Measurements from ENCODE around the gene STK39.

STK39 gene

GRCh38 chr2:167924556-167924955 lies 322.8 kb downstream of the STK39 start:
- no peaks in the 10 kb centered on the region for H4K20me1 ChIP-seq (ENCODE audit: insufficient read depth, low read length)
- no peak overlapping the region for H3K4me2 ChIP-seq (ENCODE audit: insufficient read depth, low read length)
- no peak for ATAC-seq (ENCODE audit: insufficient read depth, low read depth)
- H3K27ac ChIP-seq (ENCODE audit: low read length), result no peak overlapping the region
- no peaks in the 10 kb centered on the region for H3K4me1 ChIP-seq (ENCODE audit: insufficient read depth, low read length)
- no peaks in the 10 kb centered on the region for H3K79me2 ChIP-seq (ENCODE audit: insufficient read depth, low read length)
- H3K9ac ChIP-seq (ENCODE audit: low read depth, low read length), result no peak overlapping the region
- H3K9me3 ChIP-seq (ENCODE audit: insufficient read depth, low read length, severe bottlenecking), result no peaks in the 10 kb centered on the region
- H2AFZ ChIP-seq (ENCODE audit: low read depth, low read length), result no peak overlapping the region
- H3K4me3 ChIP-seq (ENCODE audit: low read depth in 1 of 2, low read length in 2 of 2), result no peak overlapping the region
- H3K36me3 ChIP-seq (ENCODE audit: insufficient read depth, low read length), result no peaks in the 10 kb centered on the region
- peaks cover 3% of the 10 kb centered on the region for H3K27me3 ChIP-seq (ENCODE audit: insufficient read depth, low read length, poor library complexity)
- no peak for DNase-seq
- no peak for TF ChIP-seq EZH2 (IDR thresholded peaks at IDR 0.05; ENCODE audit: borderline replicate concordance, low read depth, low read length, severe bottlenecking)
- TF ChIP-seq CTCF (IDR thresholded peaks at IDR 0.05; ENCODE audit: borderline replicate concordance, extremely low read depth, low read length, poor library complexity, severe bottlenecking), result no peak

GRCh38 chr2:167916756-167917155 lies 330.6 kb downstream of the STK39 start:
- H3K79me2 ChIP-seq (ENCODE audit: insufficient read depth, low read length), result no peaks in the 10 kb centered on the region
- no peak overlapping the region for H3K4me2 ChIP-seq (ENCODE audit: insufficient read depth, low read length)
- no peaks in the 10 kb centered on the region for H3K9me3 ChIP-seq (ENCODE audit: insufficient read depth, low read length, severe bottlenecking)
- DNase-seq (no peak), ATAC-seq (ENCODE audit: insufficient read depth, low read depth) (no peak)
- no peak overlapping the region for H3K27ac ChIP-seq (ENCODE audit: low read length)
- no peaks in the 10 kb centered on the region for H3K27me3 ChIP-seq (ENCODE audit: insufficient read depth, low read length, poor library complexity)
- H3K9ac ChIP-seq (ENCODE audit: low read depth, low read length), result no peak overlapping the region
- H3K4me1 ChIP-seq (ENCODE audit: insufficient read depth, low read length), result no peaks in the 10 kb centered on the region
- H3K4me3 ChIP-seq (ENCODE audit: low read depth in 1 of 2, low read length in 2 of 2), result no peak overlapping the region
- H4K20me1 ChIP-seq (ENCODE audit: insufficient read depth, low read length), result no peaks in the 10 kb centered on the region
- TF ChIP-seq CTCF (IDR thresholded peaks at IDR 0.05; ENCODE audit: borderline replicate concordance, extremely low read depth, low read length, poor library complexity, severe bottlenecking), result no peak
- no peak overlapping the region for H2AFZ ChIP-seq (ENCODE audit: low read depth, low read length)
- H3K36me3 ChIP-seq (ENCODE audit: insufficient read depth, low read length), result no peaks in the 10 kb centered on the region

GRCh38 chr2:167914969-167915368 lies 332.4 kb downstream of the STK39 start:
- no peak overlapping the region for H3K27ac ChIP-seq (ENCODE audit: low read length)
- no peaks in the 10 kb centered on the region for H3K79me2 ChIP-seq (ENCODE audit: insufficient read depth, low read length)
- H2AFZ ChIP-seq (ENCODE audit: low read depth, low read length), result no peak overlapping the region
- H3K9me3 ChIP-seq (ENCODE audit: insufficient read depth, low read length, severe bottlenecking), result no peaks in the 10 kb centered on the region
- no peaks in the 10 kb centered on the region for H3K36me3 ChIP-seq (ENCODE audit: insufficient read depth, low read length)
- ATAC-seq (ENCODE audit: insufficient read depth, low read depth) (no peak), DNase-seq (no peak)
- TF ChIP-seq EZH2 (IDR thresholded peaks at IDR 0.05; ENCODE audit: borderline replicate concordance, low read depth, low read length, severe bottlenecking) (no peak), CTCF (IDR thresholded peaks at IDR 0.05; ENCODE audit: borderline replicate concordance, extremely low read depth, low read length, poor library complexity, severe bottlenecking) (no peak)
- H3K4me3 ChIP-seq (ENCODE audit: low read depth in 1 of 2, low read length in 2 of 2), result no peak overlapping the region
- H4K20me1 ChIP-seq (ENCODE audit: insufficient read depth, low read length), result no peaks in the 10 kb centered on the region
- H3K4me2 ChIP-seq (ENCODE audit: insufficient read depth, low read length), result no peak overlapping the region
- no peaks in the 10 kb centered on the region for H3K27me3 ChIP-seq (ENCODE audit: insufficient read depth, low read length, poor library complexity)
- no peak overlapping the region for H3K9ac ChIP-seq (ENCODE audit: low read depth, low read length)
- H3K4me1 ChIP-seq (ENCODE audit: insufficient read depth, low read length), result no peaks in the 10 kb centered on the region

GRCh38 chr2:167908786-167909185 lies 338.6 kb downstream of the STK39 start:
- TF ChIP-seq CTCF (IDR thresholded peaks at IDR 0.05; ENCODE audit: borderline replicate concordance, extremely low read depth, low read length, poor library complexity, severe bottlenecking) (no peak), EZH2 (IDR thresholded peaks at IDR 0.05; ENCODE audit: borderline replicate concordance, low read depth, low read length, severe bottlenecking) (no peak)
- no peak overlapping the region for H3K9ac ChIP-seq (ENCODE audit: low read depth, low read length)
- H3K36me3 ChIP-seq (ENCODE audit: insufficient read depth, low read length), result no peaks in the 10 kb centered on the region
- H3K79me2 ChIP-seq (ENCODE audit: insufficient read depth, low read length), result no peaks in the 10 kb centered on the region
- H3K4me3 ChIP-seq (ENCODE audit: low read depth in 1 of 2, low read length in 2 of 2), result no peak overlapping the region
- DNase-seq, result no peak
- no peak overlapping the region for H2AFZ ChIP-seq (ENCODE audit: low read depth, low read length)
- no peaks in the 10 kb centered on the region for H3K9me3 ChIP-seq (ENCODE audit: insufficient read depth, low read length, severe bottlenecking)
- H3K4me1 ChIP-seq (ENCODE audit: insufficient read depth, low read length), result no peaks in the 10 kb centered on the region
- no peaks in the 10 kb centered on the region for H4K20me1 ChIP-seq (ENCODE audit: insufficient read depth, low read length)
- H3K27me3 ChIP-seq (ENCODE audit: insufficient read depth, low read length, poor library complexity), result peaks cover 1% of the 10 kb centered on the region
- no peak for ATAC-seq (ENCODE audit: insufficient read depth, low read depth)
- no peak overlapping the region for H3K27ac ChIP-seq (ENCODE audit: low read length)
- no peak overlapping the region for H3K4me2 ChIP-seq (ENCODE audit: insufficient read depth, low read length)
